Measurements from ENCODE around the gene LRP8. TPM values are rescaled to one million over a fixed set of nuclear protein-coding genes. Genes with fewer than 3 reads are reported as not detected.

Gene LRP8
- total and polyA plus RNA-seq, 4 donors = 22.7 to 62.9 (median 48.1) TPM

GRCh38 chr1:53303243-53303642 is 24.6 kb downstream of the LRP8 start:
- H3K36me3 ChIP-seq (ENCODE audit: control insufficient read depth, insufficient read depth, low read length) = peaks cover 43% of the 10 kb centered on the region
- H3K4me3 ChIP-seq (ENCODE audit: low read depth, low read length) = no peak overlapping the region
- no peaks in the 10 kb centered on the region for H3K9me3 ChIP-seq (ENCODE audit: control insufficient read depth, insufficient read depth, low read length)
- peaks cover 84% of the 10 kb centered on the region for H3K4me1 ChIP-seq (ENCODE audit: control insufficient read depth, insufficient read depth, low read length)
- H3K27me3 ChIP-seq (ENCODE audit: control insufficient read depth, insufficient read depth, low read length) = no peaks in the 10 kb centered on the region
- DNase-seq (ENCODE audit: low read depth in 4 of 6, low spot score in 6 of 6) = no peak
- 18% methylated on average over 7 of the region's 7 CpGs for WGBS (ENCODE audit: insufficient coverage)
- peak overlapping the region; percentile 71 for H3K27ac ChIP-seq (ENCODE audit: low read depth, low read length)

- Histone ChIP-seq H3K4me1 (ENCODE audit: control insufficient read depth, insufficient read depth, low read length) (peaks cover 84% of the 10 kb centered on the region), H3K9me3 (ENCODE audit: control insufficient read depth, insufficient read depth, low read length) (no peaks in the 10 kb centered on the region), H3K4me3 (ENCODE audit: low read depth, low read length) (no peak overlapping the region), H3K27ac (ENCODE audit: low read depth, low read length) (no peak overlapping the region), H3K36me3 (ENCODE audit: control insufficient read depth, insufficient read depth, low read length) (peaks cover 33% of the 10 kb centered on the region), H3K27me3 (ENCODE audit: control insufficient read depth, insufficient read depth, low read length) (no peaks in the 10 kb centered on the region)
- WGBS (ENCODE audit: insufficient coverage) = 53% methylated on average over 2 of the region's 3 CpGs
- no peak for DNase-seq (ENCODE audit: low read depth in 4 of 6, low spot score in 6 of 6)
Observed at GRCh38 chr1:53299233-53299632, 28.6 kb downstream of the LRP8 start.

- no peaks in the 10 kb centered on the region for H3K9me3 ChIP-seq (ENCODE audit: control insufficient read depth, insufficient read depth, low read length)
- H3K27ac ChIP-seq (ENCODE audit: low read depth, low read length) = no peak overlapping the region
- WGBS (ENCODE audit: insufficient coverage) = 45% methylated on average over 9 of the region's 12 CpGs
- no peak overlapping the region for H3K4me3 ChIP-seq (ENCODE audit: low read depth, low read length)
- H3K36me3 ChIP-seq (ENCODE audit: control insufficient read depth, insufficient read depth, low read length) = peaks cover 33% of the 10 kb centered on the region
- H3K27me3 ChIP-seq (ENCODE audit: control insufficient read depth, insufficient read depth, low read length) = no peaks in the 10 kb centered on the region
- peaks cover 83% of the 10 kb centered on the region for H3K4me1 ChIP-seq (ENCODE audit: control insufficient read depth, insufficient read depth, low read length)
- peak in 1 of 6 donors; percentile 62 for DNase-seq (ENCODE audit: low read depth in 4 of 6, low spot score in 6 of 6)
Observed at GRCh38 chr1:53298045-53298637, 29.7 kb downstream of the LRP8 start.

- Histone ChIP-seq H3K27ac (ENCODE audit: low read depth, low read length) (peak overlapping the region; percentile 30), H3K4me1 (ENCODE audit: control insufficient read depth, insufficient read depth, low read length) (peaks cover 80% of the 10 kb centered on the region), H3K9me3 (ENCODE audit: control insufficient read depth, insufficient read depth, low read length) (no peaks in the 10 kb centered on the region), H3K36me3 (ENCODE audit: control insufficient read depth, insufficient read depth, low read length) (peaks cover 33% of the 10 kb centered on the region), H3K27me3 (ENCODE audit: control insufficient read depth, insufficient read depth, low read length) (no peaks in the 10 kb centered on the region), H3K4me3 (ENCODE audit: low read depth, low read length) (no peak overlapping the region)
- DNase-seq (ENCODE audit: low read depth in 4 of 6, low spot score in 6 of 6) = no peak
- 57% methylated on average over 13 of the region's 17 CpGs for WGBS (ENCODE audit: insufficient coverage)
Observed at GRCh38 chr1:53297195-53297594, 30.7 kb downstream of the LRP8 start.

- 21% methylated on average over 10 of the region's 12 CpGs for WGBS (ENCODE audit: insufficient coverage)
- no peaks in the 10 kb centered on the region for H3K9me3 ChIP-seq (ENCODE audit: control insufficient read depth, insufficient read depth, low read length)
- H3K27me3 ChIP-seq (ENCODE audit: control insufficient read depth, insufficient read depth, low read length) = no peaks in the 10 kb centered on the region
- peaks cover 36% of the 10 kb centered on the region for H3K36me3 ChIP-seq (ENCODE audit: control insufficient read depth, insufficient read depth, low read length)
- no peak overlapping the region for H3K4me3 ChIP-seq (ENCODE audit: low read depth, low read length)
- peak in 1 of 6 donors; percentile 61 for DNase-seq (ENCODE audit: low read depth in 4 of 6, low spot score in 6 of 6)
- no peak overlapping the region for H3K27ac ChIP-seq (ENCODE audit: low read depth, low read length)
- peaks cover 76% of the 10 kb centered on the region for H3K4me1 ChIP-seq (ENCODE audit: control insufficient read depth, insufficient read depth, low read length)
Observed at GRCh38 chr1:53296117-53296749, 31.6 kb downstream of the LRP8 start.

- Histone ChIP-seq H3K36me3 (ENCODE audit: control insufficient read depth, insufficient read depth, low read length) (peaks cover 33% of the 10 kb centered on the region), H3K4me1 (ENCODE audit: control insufficient read depth, insufficient read depth, low read length) (peaks cover 79% of the 10 kb centered on the region), H3K27me3 (ENCODE audit: control insufficient read depth, insufficient read depth, low read length) (no peaks in the 10 kb centered on the region), H3K27ac (ENCODE audit: low read depth, low read length) (no peak overlapping the region), H3K9me3 (ENCODE audit: control insufficient read depth, insufficient read depth, low read length) (no peaks in the 10 kb centered on the region), H3K4me3 (ENCODE audit: low read depth, low read length) (no peak overlapping the region)
- 54% methylated on average over 3 of the region's 4 CpGs for WGBS (ENCODE audit: insufficient coverage)
- no peak for DNase-seq (ENCODE audit: low read depth in 4 of 6, low spot score in 6 of 6)
Observed at GRCh38 chr1:53295726-53296116, 32.1 kb downstream of the LRP8 start.

GRCh38 chr1:53295295-53295694 is 32.6 kb downstream of the LRP8 start:
- peaks cover 34% of the 10 kb centered on the region for H3K36me3 ChIP-seq (ENCODE audit: control insufficient read depth, insufficient read depth, low read length)
- no peak overlapping the region for H3K27ac ChIP-seq (ENCODE audit: low read depth, low read length)
- no peak overlapping the region for H3K4me3 ChIP-seq (ENCODE audit: low read depth, low read length)
- DNase-seq (ENCODE audit: low read depth in 4 of 6, low spot score in 6 of 6) = no peak
- H3K4me1 ChIP-seq (ENCODE audit: control insufficient read depth, insufficient read depth, low read length) = peaks cover 83% of the 10 kb centered on the region
- H3K9me3 ChIP-seq (ENCODE audit: control insufficient read depth, insufficient read depth, low read length) = no peaks in the 10 kb centered on the region
- WGBS (ENCODE audit: insufficient coverage) = 77% methylated on average over 1 of the region's 3 CpGs
- no peaks in the 10 kb centered on the region for H3K27me3 ChIP-seq (ENCODE audit: control insufficient read depth, insufficient read depth, low read length)

GRCh38 chr1:53294567-53294966 is 33.3 kb downstream of the LRP8 start:
- H3K27me3 ChIP-seq (ENCODE audit: control insufficient read depth, insufficient read depth, low read length) = no peaks in the 10 kb centered on the region
- H3K27ac ChIP-seq (ENCODE audit: low read depth, low read length) = no peak overlapping the region
- peaks cover 34% of the 10 kb centered on the region for H3K36me3 ChIP-seq (ENCODE audit: control insufficient read depth, insufficient read depth, low read length)
- H3K4me3 ChIP-seq (ENCODE audit: low read depth, low read length) = no peak overlapping the region
- H3K9me3 ChIP-seq (ENCODE audit: control insufficient read depth, insufficient read depth, low read length) = no peaks in the 10 kb centered on the region
- peaks cover 78% of the 10 kb centered on the region for H3K4me1 ChIP-seq (ENCODE audit: control insufficient read depth, insufficient read depth, low read length)
- no peak for DNase-seq (ENCODE audit: low read depth in 4 of 6, low spot score in 6 of 6)
- WGBS (ENCODE audit: insufficient coverage) = 46% methylated on average over 9 of the region's 9 CpGs

- no peak overlapping the region for H3K27ac ChIP-seq (ENCODE audit: low read depth, low read length)
- no peaks in the 10 kb centered on the region for H3K9me3 ChIP-seq (ENCODE audit: control insufficient read depth, insufficient read depth, low read length)
- DNase-seq (ENCODE audit: low read depth in 4 of 6, low spot score in 6 of 6) = peak in 2 of 6 donors; percentile 76 to 80
- no peaks in the 10 kb centered on the region for H3K27me3 ChIP-seq (ENCODE audit: control insufficient read depth, insufficient read depth, low read length)
- peaks cover 77% of the 10 kb centered on the region for H3K4me1 ChIP-seq (ENCODE audit: control insufficient read depth, insufficient read depth, low read length)
- H3K4me3 ChIP-seq (ENCODE audit: low read depth, low read length) = no peak overlapping the region
- peaks cover 34% of the 10 kb centered on the region for H3K36me3 ChIP-seq (ENCODE audit: control insufficient read depth, insufficient read depth, low read length)
- WGBS (ENCODE audit: insufficient coverage) = 44% methylated on average over 3 of the region's 3 CpGs
Observed at GRCh38 chr1:53294061-53294460, 33.8 kb downstream of the LRP8 start.

- WGBS (ENCODE audit: insufficient coverage) = no CpG with 5 or more reads among the region's 2 CpGs
- DNase-seq (ENCODE audit: low read depth in 4 of 6, low spot score in 6 of 6) = no peak
- Histone ChIP-seq H3K27me3 (ENCODE audit: control insufficient read depth, insufficient read depth, low read length) (no peaks in the 10 kb centered on the region), H3K27ac (ENCODE audit: low read depth, low read length) (no peak overlapping the region), H3K4me3 (ENCODE audit: low read depth, low read length) (no peak overlapping the region), H3K4me1 (ENCODE audit: control insufficient read depth, insufficient read depth, low read length) (peaks cover 77% of the 10 kb centered on the region), H3K9me3 (ENCODE audit: control insufficient read depth, insufficient read depth, low read length) (no peaks in the 10 kb centered on the region), H3K36me3 (ENCODE audit: control insufficient read depth, insufficient read depth, low read length) (peaks cover 31% of the 10 kb centered on the region)
Observed at GRCh38 chr1:53293123-53293522, 34.7 kb downstream of the LRP8 start.

Measured in spinal cord (tissue), 10 donors.